HG03439 (cell line): Measurements from ENCODE around the gene GPI.
A peak's percentile ranks its signal among the peaks of the same experiment; 100 is the strongest.
"Not testable (repeated sequence)": the region's sequence is repeated elsewhere in the genome, so short reads cannot be mapped to it uniquely, and the experiment has no call there.

ENCODE experiments used
- ATAC-seq: cut with Tn5 transposase; IDR thresholded peaks from one replicate; pipeline ENCODE4 v1.9.1; 2021; ENCODE audit warnings: mild to moderate bottlenecking, moderate library complexity; ENCODE audit not compliant: unreplicated experiment

Gene GPI

DNA sequence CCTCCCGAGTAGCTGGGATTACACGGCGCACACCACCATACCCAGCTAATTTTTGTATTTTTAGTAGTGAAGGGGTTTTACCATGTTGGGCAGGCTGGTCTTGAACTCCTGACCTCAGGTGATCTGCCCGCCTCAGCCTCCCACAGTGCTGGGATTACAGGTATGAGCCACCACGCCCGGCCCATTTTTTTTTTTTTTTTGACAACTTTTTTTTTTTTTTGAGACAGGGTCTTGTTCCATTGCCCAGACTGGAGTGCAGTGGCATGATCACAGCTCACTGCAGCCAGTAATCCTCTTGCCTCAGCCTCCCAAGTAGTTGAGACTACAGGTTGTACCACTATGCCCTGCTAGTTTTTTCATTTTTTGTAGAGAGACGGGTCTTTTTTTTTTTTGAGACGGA, 35.8 kb downstream of the GPI start:
- not testable (repeated sequence) for ATAC-seq

DNA sequence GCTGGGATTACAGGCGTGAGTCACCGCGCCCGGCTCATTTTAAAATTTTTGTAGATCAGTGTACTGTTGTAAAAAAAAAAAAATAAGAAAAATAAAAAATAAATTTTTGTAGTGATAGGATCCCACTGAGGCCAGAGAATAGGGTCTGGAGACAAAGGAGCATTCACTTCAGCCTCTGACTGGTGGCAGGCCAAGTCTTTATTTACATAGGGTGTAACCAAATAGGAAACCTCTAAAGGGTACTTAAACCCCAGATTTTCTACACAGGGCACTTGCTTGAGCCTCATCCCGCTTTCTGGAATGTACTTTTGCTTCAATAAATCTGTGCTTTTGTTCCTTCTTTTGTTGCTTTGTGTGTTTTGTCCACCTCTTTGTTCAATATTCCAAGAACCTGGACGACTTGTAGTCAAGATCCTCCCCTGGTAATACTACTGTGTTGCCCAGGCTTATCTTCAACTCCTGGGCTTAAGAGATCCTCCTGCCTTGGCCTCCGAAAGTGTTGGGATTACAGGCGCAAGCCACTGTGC, 37.1 kb downstream of the GPI start:
- no peak for ATAC-seq

DNA sequence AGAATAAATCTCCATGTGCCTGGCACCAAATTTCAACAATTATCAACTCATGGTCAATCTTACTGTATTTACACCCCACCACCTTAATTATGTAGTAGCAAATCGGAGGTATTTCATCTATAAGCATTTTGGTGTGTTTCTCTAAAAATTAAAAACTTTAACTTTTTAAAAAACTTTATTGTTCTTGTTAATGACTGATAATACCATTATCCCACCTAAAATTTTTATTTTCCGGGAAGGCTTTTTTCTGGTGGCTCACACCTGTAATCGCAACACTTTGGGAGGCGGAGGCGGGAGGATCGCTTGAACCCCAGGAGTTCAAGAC, 38.8 kb downstream of the GPI start:
- peak; percentile 8 for ATAC-seq

DNA sequence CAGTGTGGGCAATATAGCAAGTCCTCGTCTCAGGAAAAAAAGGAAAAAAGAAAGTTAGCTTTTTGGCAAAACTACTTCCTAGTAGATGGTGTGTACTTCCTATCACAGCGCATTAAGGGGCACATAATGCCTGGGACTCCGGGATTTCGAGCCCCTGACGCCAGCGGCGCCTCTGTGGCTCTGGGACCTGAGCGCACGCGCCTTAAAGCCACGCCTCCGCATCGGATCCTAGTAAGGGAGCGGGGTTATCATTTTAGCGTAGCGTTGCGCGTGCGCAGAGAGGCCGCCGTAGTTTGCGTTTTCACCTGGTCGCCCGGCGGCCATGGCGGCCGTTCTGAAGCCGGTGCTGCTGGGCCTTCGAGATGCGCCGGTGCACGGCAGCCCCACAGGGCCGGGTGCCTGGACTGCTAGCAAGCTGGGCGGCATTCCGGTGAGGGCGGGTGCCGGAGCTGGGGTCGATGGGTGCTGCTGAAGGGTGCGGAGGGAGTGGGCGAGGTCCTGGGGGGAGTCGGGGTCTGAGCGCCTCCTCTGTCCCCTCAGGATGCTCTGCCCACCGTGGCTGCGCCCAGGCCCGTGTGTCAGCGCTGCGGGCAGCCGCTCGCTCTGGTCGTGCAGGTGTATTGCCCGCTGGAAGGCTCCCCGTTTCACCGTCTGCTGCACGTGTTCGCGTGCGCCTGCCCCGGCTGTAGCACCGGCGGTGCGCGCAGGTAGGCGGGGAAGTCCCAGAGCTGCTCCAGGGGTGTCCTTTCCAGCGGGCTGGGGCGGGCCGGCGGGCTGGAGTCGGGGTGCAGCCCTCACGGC, 39.3 kb downstream of the GPI start, which contains the start of gene PDCD2L:
TSS of gene PDCD2L (plus strand) at position 291 of the 801 bp plus-strand sequence. CDS start at position 323, 32 bp downstream.
- ATAC-seq, result peak; percentile 75

DNA sequence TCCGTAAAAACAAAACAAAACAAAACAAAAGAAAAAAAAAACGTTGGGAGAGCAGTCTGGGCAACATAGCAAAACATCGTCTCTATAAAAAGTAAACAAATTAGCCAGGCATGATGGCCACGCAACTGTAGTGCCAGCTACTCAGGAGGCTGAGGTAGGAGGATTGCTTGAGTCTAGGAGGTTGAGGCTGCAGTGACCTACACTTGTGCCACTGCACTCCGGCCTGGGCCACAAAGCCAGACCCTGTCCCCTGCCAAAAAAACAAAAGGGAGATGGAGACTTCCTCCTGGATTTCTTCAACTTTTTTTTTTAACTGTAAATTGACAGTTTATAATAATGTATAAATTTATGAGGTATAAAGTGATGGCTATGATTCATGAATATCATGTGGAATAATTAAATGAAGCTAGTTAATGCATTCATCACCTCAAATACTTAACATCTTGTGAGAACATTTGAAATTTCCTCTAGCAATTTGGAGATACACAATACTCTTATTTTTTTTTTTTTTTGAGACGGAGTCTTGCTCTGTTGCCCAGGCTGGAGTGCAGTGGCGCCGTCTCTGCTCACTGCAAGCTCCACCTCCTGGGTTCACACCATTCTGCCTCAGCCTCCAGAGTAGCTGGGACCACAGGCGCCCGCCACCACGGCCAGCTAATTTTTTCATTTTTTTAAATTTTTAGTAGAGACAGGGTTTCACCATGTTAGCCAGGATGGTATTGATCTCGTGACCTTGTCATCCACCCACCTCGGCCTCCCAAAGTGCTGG, 41.1 kb downstream of the GPI start:
- ATAC-seq, result no peak

DNA sequence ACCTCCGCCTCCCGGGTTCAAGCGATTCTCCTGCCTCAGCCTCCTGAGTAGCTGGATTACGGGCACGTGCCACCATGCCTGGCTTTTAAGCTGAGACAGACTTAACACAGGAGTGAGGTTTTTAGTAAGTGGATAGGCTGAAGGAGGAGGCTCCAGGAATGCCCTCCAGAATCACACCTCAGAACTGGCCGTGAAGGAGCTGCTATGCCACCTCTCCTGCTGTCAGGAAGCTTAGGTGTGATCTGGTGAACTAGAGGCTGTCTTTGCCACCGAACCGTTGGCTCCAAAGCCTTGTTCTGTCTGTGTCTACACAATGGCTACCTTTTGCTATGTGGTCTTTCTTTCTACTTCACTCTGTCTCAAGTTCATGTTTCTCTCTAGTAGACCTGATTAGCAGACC, 43.4 kb downstream of the GPI start:
- no peak for ATAC-seq

DNA sequence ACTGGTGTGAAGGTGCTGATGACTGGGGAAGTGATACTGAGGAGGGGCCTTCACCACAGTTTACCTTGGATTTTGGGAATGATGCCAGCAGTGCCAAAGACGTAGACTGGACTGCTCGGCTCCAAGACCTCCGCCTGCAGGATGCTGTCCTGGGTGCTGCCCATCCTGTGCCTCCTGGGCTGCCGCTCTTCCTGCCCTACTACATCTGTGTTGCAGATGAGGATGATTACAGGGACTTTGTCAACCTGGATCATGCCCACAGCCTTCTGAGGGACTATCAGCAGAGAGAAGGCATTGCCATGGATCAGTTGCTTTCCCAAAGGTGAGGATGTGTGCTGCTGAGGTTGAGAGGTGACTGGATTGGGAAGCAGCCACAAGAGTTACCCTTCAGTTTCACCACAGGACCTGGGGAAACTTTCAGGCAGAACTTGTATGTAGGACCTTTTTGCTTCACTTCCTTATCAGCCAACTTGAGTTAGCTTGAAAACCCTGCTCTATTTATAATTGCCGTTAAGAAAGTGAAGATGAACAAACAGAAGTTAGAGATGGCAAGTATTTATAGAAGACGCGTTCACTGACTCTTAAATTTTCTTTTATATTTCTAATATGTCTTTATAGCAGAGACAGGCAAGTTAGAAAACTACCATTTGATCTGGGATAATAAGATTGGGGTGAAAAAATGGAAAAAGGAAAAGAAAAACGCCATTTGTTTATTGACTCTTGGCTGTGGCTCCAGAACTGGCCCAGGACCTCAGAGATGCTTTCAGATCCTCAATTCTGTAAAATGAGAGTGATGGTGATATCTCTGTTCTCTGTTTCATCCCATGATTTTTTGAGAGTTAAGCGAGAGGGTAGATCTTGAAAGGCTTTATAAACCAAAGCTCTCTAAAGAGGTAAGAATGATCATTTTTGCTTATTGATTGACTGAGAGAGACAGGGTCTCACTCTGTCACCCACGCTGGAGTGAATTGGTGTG, 44.5 kb downstream of the GPI start:
- no peak for ATAC-seq

DNA sequence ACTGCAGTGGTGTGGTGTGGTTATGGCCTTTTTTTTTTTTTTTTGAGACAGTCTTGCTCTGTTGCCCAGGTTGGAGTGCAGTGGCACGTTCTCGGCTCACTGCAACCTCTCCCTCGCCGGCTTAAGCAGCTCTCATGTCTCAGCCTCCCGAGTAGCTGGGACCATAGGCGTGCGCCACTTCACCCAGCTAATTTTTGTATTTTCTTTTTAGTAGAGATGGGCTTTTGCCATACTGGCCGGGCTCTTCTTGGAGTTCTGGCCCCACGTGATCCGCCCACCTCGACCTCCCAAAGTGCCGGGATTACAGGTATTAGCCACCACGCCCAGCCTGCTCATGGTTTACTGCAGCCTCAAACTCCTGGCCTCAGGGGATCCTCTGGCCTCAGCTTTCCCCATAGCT, 46.2 kb downstream of the GPI start:
- no peak for ATAC-seq

DNA sequence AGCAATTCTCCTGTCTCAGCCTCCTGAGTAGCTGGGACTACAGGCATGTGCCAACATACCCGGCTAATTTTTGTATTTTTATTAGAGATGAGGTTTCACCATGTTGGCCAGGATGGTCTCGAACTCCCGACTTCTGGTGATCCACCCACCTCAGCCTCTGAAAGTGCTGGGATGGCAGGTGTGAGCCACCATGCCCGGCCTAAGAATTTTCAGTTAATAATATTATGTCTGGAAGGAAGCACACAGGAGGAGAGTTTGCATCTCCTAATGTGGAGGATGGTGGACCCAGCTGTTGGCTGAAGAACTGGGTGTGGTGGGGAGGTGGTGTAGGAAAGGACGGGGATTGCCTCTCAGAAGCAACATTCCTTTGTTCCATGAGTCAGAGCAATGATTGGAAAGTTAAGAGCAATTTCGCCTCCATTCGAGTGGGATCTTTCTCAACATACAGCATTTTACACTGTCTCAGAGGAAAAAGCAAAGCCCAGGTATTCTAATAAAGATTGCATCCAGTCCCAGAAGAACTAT, 51.1 kb downstream of the GPI start:
- no peak for ATAC-seq

DNA sequence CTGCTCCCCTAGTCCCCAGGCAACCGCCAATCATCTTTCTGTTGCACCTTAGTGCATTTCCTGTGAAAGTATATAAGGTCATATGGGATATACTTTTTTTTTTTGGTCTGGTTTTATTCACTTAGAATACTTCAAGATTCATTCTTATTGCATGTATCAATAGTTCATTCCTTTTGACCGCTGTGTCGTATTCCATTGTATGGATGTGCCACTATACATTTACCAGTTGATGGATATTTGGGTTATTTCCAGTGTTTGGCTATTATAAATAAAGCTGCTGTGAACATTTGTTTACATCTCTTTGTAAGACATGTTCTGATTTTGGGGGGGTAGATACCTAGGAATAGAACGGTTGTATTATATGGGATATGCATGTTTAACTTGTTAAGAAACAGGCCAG, 53.3 kb downstream of the GPI start:
- ATAC-seq, result no peak

DNA sequence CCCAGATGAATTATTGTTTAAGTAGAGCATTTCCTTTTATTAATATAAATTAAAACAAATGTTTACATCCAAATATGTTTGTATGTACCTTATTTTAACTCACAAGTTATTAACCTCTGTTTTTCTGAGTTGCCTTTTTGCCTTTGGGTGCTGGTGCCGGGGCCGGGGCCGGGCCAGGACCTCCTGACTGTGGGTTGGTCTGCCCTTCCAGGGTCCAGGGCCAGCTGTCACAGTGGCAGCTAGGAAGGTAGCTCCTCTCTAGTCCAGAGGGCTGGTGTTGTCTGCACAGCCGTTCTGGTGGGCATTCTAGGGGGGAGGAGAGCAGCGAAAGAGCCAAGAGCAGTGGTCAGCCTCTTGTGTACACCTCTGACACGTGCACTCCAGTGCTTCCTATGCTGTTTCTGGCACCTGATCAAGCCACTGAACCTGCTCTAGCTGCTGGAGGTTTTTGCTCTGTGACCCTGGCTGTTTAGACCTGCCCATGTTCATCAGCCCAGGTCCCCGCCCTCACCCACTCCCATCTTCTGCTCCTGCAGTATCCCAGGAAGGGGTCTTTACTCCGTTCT, 61.2 kb downstream of the GPI start:
- no peak for ATAC-seq

DNA sequence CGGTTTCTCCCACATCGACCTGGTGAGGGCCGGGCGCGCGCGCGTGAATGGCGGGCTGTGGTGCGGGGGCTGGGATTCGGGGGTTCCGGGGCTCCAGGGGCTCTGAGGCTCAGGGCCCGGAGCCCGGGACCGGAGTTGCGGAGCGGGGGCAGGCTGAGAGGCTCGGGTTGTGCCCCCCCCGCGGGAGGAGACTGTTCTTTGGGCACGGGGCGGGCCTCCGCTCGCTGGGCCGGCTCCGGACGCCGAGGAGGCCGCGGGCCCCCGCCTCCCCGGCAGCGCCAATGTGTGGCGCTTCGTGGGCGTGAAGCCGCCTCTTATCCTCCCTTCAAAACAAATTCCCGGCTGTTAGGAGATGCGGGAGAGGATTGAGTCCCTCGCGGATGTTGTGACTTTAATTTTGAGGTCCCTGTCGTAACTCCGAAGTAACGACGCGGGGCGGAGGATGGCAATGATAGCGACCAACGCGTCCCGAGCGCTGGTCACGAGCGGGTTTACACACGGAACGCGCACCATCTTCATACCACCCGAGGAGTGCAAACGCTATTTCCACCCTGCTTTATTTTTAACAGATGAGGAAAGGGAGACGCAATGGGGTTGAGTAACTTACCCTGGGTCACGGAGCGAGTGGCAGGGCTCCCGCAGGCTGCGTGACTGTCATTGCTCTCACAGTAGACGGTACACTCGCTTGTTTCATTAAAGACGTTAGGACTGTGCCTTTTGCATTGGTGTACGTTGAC, 63.7 kb downstream of the GPI start:
- peak; percentile 48 for ATAC-seq

DNA sequence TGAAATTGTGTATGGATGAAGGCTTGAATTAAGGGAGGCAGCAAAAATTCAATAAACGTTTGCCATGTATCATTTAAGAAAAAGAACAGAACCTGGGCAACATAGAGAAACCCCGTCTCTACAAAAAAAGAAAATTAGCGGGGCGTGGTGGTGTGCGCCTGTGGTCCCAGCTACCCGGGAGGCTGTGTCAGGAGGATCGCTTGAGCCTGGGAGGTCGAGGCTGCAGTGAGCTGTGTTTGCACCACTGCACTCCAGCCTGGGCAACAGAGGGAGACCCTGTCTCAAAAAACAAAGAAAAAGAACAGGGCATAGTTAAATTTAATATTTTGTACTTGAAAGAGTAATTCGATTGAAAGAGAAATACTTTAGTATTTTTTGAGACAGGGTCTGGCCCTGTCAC, 64.6 kb downstream of the GPI start:
- ATAC-seq, result no peak

DNA sequence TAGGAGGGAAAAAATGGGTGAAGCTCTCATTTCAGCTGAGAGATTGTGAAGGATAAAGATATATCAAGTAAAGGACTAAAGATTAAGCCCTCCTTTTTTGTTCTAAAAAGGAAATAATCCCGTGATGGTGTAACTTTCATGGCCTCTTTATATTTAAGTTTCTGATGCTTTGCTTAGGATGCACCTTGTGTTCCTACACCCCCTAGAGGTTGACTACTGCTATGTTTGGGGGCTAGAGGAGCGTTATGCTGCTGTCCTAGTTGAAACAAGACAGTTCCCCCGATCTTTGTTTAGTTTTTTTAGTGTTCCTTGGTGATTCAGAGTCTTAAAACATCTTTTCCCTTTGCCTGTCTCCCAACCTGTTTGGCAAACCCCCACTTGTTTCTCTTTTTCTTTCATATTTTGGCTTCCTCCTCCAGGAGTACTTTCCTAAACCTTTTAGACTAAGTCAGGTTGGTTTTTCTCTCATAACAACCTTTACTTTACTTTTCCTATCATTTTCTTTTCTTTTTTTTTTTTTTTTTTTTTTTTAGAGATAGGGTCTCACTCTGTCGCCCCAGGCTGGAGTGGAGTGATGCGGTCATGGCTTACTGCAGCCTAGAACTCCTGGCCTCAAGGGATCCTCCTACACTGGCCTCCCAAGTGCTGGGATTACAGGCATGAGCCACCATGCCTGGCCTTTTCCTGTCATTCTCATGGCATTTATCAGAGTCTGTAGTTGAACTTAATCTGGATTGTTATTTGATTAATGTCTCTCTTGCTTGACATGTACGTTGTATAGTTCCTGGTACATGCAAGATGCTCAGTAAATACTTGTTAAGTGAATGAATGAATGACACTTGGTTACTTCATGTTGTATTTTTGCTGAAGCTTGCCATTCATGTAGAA, 66.0 kb downstream of the GPI start:
- no peak for ATAC-seq

DNA sequence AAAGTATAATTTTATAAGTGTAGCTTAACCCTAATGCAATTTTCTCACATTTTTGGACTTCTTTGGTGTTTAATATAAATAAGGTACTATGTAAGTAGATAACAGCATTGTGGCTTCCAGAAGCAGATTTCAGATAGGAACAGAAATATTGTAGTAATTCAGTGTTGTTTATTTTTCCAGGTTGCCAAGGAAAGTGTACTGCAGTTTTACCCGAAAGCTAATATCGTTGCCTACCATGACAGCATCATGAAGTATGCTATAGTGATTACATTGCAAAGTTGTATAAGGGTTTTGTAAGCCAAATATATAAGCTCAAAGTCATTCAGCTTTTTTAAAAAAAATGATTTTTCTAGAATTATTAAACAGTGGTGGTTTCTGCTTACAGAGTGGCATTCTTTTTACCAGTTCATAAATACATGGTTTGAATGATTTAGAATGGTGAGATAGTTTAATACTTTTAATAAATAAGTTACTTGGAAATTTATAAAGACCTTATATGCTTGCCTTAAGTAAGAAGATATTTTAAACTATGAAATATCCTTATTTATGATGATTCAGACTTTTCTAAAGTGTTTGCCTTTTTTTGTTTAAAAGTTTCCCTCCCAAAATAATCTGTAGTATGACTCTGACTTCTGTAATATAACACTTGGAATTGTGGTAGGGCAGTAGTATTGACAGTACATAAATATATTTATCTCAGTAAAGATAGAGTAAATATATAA, 66.8 kb downstream of the GPI start:
- no peak for ATAC-seq

DNA sequence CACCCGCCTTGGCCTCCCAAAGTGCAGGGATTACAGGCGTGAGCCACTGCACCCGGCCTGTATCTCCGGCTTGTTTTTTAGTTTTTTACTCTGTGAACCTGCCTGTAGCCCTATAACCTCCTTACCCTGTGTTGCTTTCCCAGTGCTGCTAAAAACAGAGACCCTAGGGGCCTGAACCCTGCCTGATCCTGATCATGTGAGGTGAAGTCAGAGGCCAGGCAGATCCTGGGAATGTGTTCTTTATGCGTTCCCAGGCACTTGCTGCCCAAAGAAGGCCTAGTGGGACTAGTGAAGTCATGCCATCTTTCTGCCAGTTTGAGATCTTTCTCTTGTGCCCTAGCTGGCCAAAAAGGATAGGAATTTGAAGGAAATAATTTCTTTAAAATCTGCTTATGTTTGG, 67.8 kb downstream of the GPI start:
- ATAC-seq, result no peak

DNA sequence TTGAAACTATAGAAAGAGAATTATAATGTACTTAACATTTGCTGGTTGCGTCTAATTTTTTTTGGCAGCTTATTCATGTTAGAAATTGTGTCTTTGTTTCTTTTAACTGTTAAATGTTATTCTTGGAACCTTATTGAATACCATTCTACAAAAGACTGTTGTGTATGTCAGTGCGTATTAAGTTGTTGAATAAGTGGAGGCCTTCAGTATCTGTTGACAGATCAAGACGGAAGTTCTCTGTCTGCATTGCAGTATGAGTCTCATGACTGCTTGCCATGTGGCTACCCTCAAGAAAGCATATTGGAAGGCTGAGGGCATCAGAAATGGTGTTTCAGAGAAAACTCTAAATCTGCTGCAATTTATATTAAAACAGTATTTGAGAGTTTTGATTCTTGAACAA, 71.7 kb downstream of the GPI start:
- no peak for ATAC-seq

DNA sequence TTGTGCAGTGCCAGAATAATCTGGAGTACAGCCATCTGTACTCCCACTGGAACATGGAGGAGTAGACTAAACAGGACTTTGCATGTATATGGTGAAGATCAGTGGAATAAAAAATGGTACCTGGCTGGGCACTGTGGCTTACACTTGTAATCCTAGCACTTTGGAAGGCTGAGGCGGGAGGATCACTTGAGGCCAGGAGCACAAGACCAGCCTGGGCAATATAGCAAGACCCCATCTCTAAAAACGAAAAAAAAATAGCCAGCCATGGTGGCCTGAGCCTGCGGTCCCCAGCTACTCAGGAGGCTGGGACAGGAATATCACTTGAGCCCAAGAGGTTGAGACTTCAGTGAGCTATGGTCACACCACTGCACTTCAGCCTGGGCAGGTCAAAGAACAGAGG, 83.2 kb downstream of the GPI start:
- ATAC-seq, result no peak
